Cerebellar nuclear complex (tissue), 1 donor: ENCODE measurements around the gene BCAP31.
"Not testable (repeated sequence)": the region's sequence is repeated elsewhere in the genome, so short reads cannot be mapped to it uniquely, and the experiment has no call there.

Experiments
- DNase-seq, 2 experiments: peaks; one replicate each; lab custom pipeline; 2025; lab: John Stamatoyannopoulos, UW

Gene BCAP31

DNA sequence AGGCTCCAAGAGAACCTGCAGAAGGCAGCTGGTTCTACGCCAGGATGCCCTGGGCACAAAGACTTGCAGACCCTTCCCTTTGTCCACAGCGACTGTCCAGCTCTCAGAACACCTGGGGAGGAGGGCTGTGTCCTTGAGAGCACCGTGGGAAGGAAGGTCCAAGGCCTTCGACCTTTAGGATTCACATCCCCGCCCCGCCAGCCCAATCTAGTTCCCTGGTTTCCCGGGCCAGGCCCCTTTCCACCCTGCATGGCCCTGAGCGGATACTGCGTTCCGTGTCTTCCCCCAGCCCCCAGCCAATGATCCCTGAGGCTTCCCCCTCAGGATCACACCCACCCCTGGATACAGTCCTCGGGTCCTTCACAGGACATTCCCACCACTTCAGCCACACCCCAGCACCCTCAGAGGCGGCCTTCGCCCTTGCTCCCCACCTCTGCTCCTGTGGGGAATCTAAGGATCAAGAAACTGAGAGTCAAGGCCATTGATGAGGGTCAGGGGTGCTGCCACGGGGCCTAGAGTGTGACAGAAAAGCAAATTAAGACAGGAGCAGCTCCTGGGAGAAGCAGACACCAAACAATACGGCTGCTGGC lies 9.6 kb upstream of the BCAP31 start:
- no peak for DNase-seq

GRCh38 chrX:153732401-153732800 lies 8.2 kb upstream of the BCAP31 start:
- no peak for DNase-seq

- DNase-seq: no peak
Measured at GRCh38 chrX:153731845-153732215, 7.6 kb upstream of the BCAP31 start.

DNA sequence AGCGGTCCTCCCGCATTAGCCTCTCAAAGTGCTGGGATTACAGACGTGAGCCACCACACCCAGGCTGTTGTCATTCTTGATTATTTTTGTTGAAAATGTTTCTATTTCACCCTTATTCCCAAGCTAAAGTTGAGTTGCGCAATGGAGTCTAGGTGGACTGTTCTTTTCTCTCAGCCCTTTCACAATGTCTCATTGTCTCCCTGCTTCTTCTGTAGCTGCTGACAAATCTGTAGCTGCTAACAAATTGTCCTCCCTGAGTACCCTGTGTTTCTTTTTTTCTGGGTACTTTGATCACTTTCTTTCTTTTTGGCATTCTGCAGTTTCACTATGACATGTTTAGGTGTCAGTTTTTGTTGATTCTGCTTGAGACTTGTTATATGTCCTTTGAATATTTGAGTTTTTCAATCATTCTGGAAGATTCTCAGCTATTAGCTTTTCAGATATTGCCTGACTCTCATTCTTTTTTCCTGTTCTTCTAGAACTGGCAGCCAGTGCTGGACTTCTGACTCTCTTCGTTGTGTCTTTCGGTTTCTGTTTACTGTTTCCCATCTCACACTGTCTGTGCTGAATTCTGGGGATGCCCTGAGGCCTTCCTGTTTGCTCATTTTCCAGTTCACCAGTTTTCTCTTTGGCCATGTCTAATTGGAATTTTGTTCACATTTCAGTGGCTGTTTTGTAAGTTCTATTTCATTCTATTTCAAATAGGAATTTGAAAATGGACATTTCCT lies 7.1 kb upstream of the BCAP31 start:
- no peak for DNase-seq

- DNase-seq: not testable (repeated sequence)
Measured at GRCh38 chrX:153730115-153730514, 5.9 kb upstream of the BCAP31 start.

DNA sequence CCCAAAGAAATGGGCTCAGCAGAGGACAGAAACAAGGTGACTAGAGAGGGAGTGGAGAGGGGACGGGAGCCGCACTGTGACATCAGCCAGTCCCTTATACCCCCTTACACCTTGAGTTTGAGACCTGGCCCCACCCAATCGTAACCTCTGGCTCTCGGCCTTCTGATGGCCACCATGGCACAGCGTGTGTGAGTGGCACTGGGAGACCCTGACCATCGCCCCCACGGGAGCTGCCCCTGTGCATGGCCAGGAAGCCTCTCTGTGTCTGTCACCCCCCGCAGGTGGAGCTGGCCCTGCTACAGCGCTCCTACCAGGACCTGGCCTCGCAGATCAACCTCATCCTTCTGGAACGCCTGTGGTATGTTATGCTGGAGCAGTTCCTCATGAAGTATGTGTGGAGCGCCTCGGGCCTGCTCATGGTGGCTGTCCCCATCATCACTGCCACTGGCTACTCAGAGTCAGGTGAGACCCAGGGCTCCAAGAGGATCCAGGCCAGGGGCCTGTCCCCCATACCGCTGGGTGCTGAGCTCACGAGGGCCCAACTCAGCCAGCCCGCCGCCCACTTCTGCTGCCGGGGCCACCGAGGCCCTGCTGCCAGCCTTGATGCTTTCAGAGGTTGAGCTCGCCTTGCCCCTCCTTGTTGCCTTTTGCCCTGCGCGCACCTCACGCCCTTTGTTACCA lies 4.9 kb upstream of the BCAP31 start:
- no peak for DNase-seq

DNA sequence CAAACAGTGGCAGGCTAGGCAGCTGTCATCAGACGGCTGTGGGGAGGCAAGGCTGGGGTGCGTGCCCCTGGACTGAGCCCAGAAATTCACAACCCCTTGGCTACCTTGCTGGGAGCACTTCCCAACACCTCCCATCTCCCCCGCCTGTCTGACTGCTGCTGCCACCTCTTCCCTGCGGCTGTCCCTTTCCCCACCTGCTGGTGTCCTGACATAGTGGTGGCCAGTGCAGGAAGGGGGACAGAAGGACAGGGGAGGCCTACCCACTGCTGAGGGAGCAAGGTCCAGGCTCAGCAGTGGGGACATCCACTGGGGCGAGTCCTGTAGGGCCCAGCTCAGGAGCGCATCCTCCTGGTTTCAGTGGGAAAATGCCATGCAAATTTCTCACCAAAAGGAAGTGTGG lies 3.9 kb upstream of the BCAP31 start:
- DNase-seq: no peak

- DNase-seq: no peak
Measured at GRCh38 chrX:153727123-153727931, 3.1 kb upstream of the BCAP31 start.

DNA sequence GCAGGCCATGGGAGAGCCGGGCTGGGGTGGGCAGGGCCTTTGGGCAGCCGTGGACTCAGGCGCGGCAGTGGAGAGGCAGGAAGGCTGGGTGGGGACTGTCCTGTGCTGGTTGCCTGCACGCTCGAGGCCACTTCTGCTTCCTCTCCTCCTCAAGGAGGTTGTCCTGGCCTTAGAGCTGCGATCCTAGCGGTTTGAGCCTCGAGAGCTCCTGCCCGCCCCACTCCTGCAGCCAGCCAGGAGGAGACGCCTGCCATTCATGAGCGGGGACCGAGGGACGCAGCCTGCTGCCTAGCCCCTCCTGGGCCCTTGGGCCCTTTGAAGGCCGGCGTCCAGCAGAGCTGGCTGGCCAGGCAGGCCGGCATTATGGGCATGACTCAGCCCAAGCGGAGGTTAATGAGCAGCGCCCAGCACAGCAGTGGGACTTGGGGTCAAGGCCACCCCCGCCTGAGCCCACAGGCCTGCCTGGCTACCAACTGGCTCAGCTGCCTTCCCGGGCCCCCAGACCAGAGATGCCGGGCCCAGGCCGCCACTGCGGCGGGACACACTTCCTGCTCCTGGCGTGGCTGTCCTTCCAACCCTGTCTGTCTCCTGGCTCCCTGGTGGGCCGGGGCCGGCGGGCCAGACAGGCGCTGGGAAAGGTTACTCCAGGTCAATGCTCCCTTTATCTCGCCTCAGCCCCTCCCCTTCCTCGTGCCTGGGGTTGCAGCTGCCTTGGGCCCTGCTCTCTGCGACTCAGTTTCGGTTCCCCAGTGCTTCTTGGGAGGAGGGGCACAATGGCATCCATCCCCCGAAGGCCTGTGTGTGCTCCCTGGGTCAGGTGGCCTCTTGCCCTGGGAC lies 2.3 kb upstream of the BCAP31 start:
- DNase-seq: no peak

DNA sequence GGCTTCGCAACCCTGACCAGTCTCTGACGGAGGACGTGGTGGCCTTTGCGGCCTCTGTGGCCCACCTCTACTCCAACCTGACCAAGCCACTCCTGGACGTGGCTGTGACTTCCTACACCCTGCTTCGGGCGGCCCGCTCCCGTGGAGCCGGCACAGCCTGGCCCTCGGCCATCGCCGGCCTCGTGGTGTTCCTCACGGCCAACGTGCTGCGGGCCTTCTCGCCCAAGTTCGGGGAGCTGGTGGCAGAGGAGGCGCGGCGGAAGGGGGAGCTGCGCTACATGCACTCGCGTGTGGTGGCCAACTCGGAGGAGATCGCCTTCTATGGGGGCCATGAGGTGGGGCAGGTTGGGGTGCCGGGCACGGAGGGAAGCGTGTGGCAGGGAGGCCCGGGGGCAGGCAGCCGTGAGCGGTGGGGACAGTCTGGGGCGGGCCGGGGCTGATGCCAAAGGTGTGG lies 1.7 kb upstream of the BCAP31 start:
- no peak for DNase-seq

DNA sequence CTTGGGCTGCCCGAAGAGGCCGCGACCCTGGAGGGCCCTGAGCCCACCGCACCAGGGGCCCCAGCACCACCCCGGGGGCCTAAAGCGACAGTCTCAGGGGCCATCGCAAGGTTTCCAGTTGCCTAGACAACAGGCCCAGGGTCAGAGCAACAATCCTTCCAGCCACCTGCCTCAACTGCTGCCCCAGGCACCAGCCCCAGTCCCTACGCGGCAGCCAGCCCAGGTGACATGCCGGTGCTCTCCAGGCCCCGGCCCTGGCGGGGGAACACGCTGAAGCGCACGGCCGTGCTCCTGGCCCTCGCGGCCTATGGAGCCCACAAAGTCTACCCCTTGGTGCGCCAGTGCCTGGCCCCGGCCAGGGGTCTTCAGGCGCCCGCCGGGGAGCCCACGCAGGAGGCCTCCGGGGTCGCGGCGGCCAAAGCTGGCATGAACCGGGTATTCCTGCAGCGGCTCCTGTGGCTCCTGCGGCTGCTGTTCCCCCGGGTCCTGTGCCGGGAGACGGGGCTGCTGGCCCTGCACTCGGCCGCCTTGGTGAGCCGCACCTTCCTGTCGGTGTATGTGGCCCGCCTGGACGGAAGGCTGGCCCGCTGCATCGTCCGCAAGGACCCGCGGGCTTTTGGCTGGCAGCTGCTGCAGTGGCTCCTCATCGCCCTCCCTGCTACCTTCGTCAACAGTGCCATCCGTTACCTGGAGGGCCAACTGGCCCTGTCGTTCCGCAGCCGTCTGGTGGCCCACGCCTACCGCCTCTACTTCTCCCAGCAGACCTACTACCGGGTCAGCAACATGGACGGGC lies 1.0 kb upstream of the BCAP31 start:
- no peak for DNase-seq

- DNase-seq: no peak
Measured at GRCh38 chrX:153723351-153724251, 586 bp downstream of the BCAP31 start.

GRCh38 chrX:153722704-153723350 lies 1.4 kb downstream of the BCAP31 start:
- no peak for DNase-seq

GRCh38 chrX:153719701-153720100 lies 4.5 kb downstream of the BCAP31 start:
- DNase-seq: no peak

DNA sequence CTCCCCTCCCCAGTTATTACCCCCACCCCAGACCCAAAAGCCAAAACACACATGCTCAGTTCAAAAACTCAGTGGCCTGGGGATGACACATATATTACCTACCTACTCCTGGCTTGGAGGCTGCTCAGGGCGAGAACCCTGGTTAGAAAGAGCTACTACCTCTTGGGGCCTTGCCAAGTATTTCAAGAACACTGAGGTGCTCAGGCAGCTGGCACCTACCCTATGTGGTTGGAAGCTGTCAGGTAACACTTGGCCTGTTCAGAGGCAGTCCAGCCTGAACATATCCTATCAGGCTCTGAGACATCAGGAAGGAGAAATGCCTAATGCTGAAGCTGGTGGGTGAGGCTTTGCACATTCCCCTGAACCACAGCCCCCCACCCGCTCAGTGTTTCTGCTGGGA lies 4.9 kb downstream of the BCAP31 start:
- DNase-seq: no peak

- DNase-seq: no peak
Measured at GRCh38 chrX:153717445-153717844, 6.7 kb downstream of the BCAP31 start.

GRCh38 chrX:153714256-153714655 lies 9.9 kb downstream of the BCAP31 start:
- DNase-seq: no peak

GRCh38 chrX:153709726-153710674 lies 14.2 kb downstream of the BCAP31 start:
- DNase-seq: no peak
